Stimulated activated CD4-positive, alpha-beta T cell treated with anti-CD3 and anti-CD28 coated beads, Interleukin-15, amount 100 ng/mL, for 24 hours (primary cell): ENCODE data around the gene FNDC3B.

ENCODE experiments used
- DNase-seq: peaks from one replicate; pipeline ENCODE4 v3.0.0-alpha.2; 2020

Gene FNDC3B

GRCh38 chr3:172321035-172321434 lies 281.7 kb downstream of the FNDC3B start:
- no peak for DNase-seq

DNA sequence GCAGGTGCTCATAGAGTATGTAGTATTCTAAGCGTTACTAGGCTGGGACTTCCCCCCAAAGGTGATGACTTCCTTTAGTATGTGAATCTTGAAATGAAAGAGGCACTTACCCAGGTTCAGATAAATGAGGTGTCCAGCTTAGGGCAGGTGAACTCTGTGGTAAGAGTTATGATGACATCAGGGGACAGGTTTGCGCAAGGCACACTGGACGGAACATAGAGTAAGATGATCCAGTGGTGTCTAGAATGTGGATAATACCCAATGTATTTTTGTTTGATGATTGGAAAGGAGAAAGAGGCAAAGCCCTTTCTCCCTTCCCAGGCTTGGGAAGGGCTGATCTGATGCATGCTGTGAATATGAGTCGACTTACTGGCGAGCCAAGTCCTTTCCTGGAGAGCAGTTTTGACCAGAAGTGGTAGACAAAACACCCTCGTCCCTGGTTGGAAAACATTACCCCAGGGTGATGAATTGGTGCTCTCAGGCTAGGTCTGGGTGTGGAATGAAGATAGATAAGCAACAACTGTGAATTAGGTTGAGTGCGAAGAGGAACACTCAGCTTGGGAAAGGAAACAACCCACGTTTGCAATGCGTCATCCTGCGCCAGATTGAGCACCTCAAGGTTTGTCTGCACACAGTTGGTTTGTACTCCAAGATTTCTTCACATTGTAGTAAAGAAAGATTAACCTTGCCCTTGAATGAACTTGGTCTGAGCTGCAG lies 284.7 kb downstream of the FNDC3B start:
- peak; percentile 23 for DNase-seq

DNA sequence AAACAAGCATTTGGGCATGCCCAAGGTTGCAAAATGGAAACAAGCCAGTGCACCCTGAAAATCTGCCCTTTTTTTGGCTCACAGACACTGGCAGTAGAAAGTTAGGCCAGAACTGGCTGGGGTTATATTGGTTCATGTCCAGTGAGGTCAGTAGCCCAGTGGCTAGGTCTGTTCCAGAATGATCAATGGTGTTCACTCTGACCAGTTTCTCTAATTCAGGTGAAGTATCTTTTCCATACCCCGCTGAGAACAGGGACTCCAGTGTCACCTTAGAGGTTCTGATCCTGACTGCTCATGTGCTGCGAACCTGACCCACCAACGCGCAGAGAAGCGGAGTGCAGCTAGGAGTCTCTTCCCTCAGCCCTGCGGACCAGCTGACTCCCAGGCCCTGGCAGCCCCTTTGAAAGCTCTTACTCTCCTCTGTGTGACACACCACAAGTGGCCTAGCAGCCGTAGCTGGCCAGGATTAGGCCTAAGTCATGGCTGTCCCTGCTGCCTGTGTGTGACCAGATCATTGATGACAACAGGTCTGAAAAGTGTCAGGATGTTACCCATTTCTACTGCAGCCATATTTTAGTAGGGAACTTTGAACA lies 285.3 kb downstream of the FNDC3B start:
- no peak for DNase-seq

GRCh38 chr3:172325461-172325860 lies 286.1 kb downstream of the FNDC3B start:
- no peak for DNase-seq

DNA sequence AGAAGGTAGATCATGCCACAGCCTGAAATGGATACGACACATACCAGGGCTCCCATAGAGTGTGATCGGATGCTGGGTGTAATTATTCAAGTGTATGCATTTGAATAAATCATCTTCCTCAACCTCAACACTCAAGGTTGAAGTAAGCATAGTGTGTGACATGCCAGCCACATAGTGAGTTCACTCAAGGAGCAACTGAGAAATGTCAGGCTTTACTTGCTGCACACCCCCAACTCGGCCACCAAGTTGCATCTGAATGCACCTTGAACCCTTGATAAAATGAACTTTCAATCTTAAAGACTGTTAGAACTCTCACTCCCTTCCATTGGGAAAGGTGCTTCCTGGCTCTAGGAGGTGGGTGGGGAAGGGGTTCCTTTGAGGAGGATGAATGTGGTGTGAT lies 287.6 kb downstream of the FNDC3B start:
- no peak for DNase-seq

DNA sequence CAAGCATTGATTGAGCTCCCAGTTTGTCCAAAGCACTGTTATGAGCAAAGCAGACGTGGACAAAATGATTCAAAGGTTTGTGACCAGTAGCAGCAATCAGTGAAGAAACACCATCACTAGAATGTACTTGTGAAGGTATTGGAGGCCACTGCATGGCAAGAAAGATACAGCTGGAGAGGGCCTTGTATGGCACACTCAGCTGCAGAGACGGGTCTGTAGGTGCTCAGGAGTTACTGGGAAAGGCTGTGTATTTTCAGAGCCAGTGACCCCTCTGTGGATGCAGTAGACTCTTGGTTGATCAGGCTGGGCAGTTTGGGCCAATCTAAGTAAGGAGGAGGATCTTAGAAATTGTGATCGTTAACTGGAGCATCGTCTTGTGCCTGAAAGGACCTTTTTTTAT lies 288.9 kb downstream of the FNDC3B start:
- DNase-seq, result no peak

- no peak for DNase-seq
Observed at GRCh38 chr3:172329070-172329469, 289.7 kb downstream of the FNDC3B start.

GRCh38 chr3:172330413-172330812 lies 291.0 kb downstream of the FNDC3B start:
- no peak for DNase-seq

- DNase-seq, result peak; percentile 64
Observed at GRCh38 chr3:172332256-172333041, 293.1 kb downstream of the FNDC3B start.

DNA sequence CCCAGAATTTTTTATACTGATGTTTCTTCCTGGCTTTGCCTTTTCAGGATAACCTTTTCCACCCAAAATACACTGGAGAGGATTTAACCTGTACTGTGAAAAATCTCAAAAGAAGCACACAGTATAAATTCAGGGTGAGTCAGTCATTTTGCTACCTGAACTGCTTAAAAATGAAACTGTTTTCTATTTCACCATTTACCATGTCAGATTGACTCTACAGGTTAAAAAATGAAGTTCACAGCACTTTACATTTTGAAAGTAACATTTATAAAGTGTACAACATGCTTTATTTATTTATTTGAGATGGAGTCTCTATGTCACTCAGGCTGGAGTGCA lies 293.6 kb downstream of the FNDC3B start:
- DNase-seq, result no peak

- DNase-seq, result no peak
Observed at GRCh38 chr3:172333692-172334457, 294.5 kb downstream of the FNDC3B start.

DNA sequence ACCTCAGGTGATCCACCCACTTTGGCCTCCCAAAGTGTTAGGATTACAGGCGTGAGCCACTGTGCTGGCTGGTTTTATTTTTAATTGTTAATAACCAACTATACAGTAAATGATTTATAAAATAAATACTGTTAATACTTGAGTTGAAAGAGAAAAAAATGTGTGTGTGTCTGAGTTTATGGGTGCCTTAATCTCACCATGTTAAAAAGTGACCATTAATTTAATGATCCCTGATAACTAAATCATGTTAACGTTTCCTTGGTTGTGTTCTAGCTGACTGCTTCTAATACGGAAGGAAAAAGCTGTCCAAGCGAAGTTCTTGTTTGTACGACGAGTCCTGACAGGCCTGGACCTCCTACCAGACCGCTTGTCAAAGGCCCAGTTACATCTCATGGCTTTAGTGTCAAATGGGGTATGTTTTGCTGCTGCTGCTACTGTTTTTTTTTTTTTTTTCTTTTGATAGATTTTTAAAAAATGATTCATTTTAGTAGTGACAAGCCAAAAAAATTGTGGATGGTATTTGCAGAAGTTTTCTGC lies 295.4 kb downstream of the FNDC3B start:
- no peak for DNase-seq

DNA sequence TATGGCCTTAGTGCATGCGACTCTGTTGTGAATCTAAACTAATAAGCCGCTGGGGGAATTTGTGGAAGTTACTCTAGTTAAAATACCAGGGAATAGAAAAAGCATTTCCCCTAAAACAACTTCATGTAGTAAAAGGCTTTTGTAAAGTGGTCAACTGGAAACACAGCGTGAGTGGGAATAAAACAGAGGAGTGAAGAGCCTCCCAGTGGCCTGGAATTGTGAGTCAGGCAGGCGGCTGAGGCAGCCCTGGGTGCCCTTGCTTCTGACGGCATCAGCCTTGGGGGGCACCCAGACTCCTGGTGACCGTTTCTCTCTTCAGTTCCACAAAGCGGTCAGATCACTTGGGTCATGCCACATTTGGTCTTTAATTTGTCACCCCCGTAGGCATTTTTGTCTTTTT lies 300.5 kb downstream of the FNDC3B start:
- DNase-seq, result no peak

GRCh38 chr3:172340583-172340982 lies 301.2 kb downstream of the FNDC3B start:
- no peak for DNase-seq

- peak; percentile 11 for DNase-seq
Observed at GRCh38 chr3:172341482-172342059, 302.2 kb downstream of the FNDC3B start.

GRCh38 chr3:172342097-172342659 lies 302.8 kb downstream of the FNDC3B start:
- no peak for DNase-seq

DNA sequence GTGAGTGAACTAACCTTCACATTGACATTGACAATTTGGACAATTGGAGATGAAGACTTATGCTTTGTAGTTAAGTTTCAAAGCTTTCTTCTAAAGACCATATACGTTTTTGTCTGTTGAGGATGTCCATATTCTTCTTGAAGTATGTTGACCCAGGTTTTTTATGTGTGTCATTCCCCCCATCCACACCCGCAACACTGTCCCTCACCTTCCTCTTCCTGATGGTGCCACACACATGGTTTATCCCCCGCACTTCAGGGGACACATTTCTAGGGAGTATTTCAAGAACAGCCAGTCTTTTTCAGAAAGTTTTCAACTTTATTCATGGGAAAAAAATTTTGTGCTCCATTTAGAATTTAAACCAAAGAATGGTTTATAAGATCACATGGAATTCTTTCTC lies 303.7 kb downstream of the FNDC3B start:
- DNase-seq, result no peak

GRCh38 chr3:172343979-172344378 lies 304.6 kb downstream of the FNDC3B start:
- DNase-seq, result no peak

- DNase-seq, result no peak
Observed at GRCh38 chr3:172346161-172346560, 306.8 kb downstream of the FNDC3B start.

- no peak for DNase-seq
Observed at GRCh38 chr3:172347895-172348679, 308.7 kb downstream of the FNDC3B start.

DNA sequence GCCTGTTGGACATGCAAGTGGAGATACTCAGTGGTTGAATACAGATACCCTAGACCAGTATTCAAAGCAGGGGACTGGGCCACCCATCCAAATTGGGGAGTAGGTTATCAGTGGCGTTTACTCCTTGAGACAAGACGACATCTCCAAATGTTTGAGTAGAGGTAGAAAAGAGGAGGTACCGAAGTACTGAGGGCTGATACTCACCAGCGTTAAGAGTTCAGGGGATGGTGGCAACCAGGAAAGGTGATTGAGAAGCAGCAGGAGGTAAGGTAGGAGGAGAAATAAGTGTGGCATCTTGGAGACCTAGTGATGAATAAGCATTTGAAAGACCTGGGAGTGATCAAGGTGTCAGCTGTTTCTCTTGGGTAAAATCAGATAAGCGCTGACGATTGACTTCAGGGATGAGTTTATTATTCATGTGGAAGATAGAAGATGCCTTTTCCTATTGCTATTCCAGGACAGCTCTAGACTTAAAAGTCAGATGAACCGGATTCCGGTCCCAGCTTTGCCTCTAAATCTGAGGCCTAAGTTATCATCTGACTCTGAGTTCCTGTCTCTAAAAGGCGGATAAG lies 312.6 kb downstream of the FNDC3B start:
- no peak for DNase-seq
